Stimulated activated CD4-positive, alpha-beta T cell treated with anti-CD3 and anti-CD28 coated beads, Interleukin-2, amount 100 ng/mL, for 24 hours (primary cell): ENCODE measurements around the gene MYBPC1.

ENCODE experiments used
- DNase-seq, 2 donors: peaks; one replicate each; pipeline ENCODE4 v3.0.0-alpha.2; 2020

The MYBPC1 gene

DNA sequence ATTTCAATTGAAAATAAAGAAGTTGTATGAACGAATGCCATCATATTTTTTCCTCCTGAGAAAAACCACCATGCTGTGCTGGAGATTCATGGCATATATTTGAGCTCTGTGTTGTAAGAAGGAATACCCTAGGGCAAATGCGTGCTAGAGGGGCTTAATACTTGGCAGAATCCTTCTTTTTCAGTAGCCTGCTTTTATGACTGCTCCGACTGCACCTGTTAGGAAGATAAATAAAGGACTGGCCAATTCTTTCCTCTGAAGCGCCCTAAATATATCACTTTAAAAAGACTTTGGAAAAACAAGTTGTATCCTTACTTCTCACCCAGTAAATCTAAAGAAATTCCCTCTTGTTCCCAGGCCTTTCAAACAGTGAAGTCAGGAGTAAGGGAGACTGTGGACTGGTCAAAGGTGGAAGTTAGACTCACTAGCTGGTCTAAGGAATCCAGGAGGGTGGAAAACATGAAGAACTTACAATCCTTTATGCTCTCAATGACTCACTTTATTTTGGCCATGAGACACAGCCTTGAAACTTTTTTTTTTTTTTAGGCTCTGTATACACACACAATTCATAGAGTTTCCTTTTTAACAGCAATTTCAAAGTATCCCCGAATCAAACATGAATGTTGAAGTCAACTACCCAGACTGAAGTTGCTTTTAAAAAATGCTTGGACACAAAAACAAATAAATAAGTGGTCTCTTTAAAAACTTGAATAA, 5.2 kb downstream of the MYBPC1 start:
- no peak for DNase-seq

DNA sequence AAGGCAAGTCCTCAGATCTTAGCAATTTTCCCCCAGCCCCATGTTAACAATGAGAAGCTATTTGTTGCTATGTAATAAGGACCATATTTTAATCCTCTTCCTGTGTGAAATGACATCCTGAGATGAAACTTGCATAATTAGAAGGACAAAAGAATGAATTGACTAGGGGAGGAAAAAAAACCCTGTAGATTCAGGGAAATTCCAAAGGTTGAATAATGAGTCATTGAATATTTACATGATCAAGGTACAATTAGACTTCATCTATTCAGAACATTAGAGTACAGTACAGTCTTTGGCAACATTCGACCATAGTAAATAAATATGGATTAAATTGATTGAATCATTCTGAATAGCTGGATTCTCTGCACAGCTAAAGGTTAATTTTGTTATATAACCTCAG, 9.4 kb downstream of the MYBPC1 start:
- no peak for DNase-seq

DNA sequence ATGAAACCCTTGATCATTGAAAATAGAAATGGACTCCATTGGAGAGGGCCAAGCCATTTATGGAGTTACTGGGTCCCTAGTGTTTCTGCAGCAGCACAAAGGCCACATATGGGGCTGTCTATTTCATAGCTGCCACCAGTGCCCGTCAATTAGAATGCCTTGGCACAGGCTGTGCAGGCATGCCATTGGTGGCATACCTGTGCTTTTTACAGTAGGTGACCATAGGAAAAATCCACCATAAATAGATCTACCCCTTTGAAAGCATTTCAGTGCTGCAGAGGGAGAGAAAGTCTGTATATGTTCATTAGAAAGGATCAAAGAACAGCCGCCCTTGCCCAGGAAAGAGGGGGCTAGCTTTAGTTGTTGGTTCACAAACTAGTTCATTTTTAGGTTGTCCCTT, 13.1 kb downstream of the MYBPC1 start:
- DNase-seq: no peak

DNA sequence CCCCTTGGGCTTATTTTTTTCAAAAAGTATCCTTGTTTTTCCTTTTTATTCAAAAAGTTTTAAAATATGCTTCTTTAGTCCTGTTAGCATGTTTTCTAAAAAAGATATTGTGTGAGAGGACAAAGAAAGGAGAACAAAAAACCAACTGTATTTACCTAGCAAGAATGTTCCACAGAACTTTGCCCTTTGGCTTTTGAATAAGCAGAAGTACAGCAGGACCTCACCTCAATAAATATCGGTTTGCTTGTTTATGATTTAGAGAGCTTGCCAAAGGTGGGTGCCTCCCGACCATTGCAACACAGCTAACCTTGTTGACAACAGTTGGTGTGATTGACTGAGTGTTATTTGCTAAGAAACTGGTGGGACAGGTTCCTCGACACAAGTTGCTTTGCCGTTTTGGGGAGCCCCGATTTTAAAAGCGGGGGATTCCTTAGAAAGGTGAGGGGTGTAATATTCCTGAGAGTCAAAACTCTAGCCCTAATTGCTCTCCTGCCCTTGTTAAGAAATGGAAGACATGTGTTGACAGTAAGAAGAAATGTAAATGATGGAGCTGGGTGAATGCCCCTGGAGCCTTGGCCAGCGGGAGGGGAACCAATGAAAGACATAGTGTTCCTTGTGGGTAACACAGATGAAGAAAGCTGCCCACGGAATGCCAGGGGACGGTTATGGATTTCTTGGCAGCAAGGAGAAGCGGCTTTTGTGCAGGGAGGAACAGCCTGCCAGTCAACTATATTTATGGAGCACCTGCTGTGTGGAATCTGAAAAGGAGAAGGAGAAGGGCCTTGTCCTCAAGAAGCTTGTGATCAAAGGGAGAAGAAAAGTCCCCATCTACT, 13.7 kb downstream of the MYBPC1 start:
- no peak for DNase-seq

DNA sequence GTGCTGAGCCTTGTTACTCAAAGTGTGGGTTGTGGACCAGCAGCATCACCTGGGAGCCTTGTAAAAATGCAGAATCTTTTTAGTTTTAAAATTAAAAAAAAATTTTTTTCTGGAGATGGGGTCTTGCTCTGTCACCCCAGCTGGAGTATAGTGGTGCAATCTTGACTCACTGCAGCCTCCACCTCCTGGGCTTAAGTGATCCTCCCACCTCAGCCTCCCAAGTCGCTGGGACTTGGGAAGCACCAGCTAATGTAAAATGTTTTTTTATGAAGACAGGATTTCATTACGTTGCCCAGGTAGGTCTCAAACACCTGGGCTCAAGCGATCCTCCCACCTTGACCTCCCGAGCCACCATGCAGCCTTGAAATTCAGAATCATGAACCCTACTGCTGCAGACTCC, 14.4 kb downstream of the MYBPC1 start:
- no peak for DNase-seq

DNA sequence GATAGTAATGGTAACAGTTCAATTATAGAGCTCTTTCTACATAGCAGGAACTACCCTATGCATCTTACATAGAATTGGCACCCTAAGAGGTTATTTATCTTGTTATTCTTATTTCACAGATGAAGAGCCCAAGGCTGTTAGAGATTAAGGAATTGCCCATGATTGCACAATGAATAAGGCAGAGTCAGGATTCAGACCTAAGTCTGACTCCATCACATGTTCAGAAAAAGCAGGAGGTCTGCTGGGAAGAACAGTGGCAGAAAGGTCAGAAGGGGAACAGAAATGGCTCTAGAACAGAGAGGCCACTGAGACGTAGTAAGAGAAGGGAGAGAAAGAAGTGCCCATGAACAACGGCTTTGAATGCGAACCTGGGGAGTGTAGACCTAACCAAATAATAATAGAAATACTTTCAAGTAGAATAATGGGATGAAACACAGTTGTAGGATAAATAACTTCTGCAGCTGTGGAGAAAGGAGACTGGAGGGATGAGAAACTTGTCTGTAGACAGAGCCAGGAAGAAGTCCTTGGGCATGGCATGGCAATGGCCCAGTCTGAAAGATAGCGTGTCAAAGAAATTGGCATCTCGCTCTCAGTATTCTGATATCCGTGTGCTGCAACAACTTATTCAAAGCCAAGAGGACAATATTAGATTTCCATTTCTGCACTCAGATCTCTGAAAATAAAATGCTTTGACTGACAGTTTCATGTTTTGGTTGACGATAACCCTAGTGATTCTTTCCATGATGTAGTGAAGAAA, 17.6 kb downstream of the MYBPC1 start:
- no peak for DNase-seq

DNA sequence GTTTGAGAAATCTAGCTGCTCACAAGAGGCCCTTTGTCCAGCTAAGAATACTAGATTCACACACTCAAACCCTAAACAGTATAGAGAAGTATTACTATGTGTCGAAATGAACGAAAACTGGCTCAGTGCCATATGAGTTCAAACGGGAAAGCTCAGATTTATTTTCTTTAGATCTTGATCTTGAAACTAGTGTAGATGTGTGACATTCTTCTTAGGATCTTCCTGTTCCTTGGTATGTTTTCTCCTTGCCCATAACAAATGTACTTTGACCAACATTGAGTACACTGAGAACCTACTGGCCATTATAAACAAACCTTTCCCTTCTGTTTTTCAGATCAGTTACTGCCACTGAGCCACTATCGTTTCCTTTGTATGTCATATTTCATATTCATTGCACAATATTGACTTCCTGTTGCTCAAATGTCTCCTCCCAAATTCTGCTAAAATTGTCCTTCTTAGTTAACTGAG, 21.3 kb downstream of the MYBPC1 start:
- DNase-seq: no peak

DNA sequence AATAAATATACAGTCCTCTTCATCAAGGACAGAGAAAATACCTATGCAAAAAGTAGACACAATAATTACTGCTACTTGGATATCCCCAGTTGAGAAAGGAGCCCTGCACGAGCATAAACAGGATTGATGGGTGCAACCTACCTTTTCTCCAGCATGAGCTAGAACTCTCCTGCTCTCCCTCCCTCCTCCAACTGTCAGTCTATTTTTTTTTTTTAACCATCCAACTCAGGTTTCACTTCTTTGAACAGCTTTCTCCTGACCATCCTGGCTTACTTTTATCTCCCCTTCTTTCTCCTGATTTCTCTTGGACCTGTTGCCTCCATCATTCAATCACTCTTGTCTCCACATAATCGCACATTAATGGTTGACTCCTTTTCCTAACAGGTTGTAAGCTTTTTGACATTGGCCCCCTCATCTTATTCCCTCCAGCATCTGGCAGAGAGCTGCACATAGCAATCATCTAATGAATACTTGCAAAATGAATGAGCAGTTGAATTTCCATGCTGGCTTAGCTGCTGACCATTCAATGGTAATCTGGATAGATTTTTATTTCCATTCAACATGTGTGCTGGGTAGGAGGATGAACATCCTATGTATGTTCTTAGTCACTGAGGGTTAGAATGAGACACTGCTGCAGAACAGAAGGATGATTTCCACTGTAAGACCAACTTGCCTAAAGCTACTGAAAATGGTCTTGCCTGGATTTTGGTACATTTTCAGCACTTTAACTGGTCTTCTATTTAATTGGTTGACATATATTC, 24.4 kb downstream of the MYBPC1 start:
- DNase-seq: no peak

DNA sequence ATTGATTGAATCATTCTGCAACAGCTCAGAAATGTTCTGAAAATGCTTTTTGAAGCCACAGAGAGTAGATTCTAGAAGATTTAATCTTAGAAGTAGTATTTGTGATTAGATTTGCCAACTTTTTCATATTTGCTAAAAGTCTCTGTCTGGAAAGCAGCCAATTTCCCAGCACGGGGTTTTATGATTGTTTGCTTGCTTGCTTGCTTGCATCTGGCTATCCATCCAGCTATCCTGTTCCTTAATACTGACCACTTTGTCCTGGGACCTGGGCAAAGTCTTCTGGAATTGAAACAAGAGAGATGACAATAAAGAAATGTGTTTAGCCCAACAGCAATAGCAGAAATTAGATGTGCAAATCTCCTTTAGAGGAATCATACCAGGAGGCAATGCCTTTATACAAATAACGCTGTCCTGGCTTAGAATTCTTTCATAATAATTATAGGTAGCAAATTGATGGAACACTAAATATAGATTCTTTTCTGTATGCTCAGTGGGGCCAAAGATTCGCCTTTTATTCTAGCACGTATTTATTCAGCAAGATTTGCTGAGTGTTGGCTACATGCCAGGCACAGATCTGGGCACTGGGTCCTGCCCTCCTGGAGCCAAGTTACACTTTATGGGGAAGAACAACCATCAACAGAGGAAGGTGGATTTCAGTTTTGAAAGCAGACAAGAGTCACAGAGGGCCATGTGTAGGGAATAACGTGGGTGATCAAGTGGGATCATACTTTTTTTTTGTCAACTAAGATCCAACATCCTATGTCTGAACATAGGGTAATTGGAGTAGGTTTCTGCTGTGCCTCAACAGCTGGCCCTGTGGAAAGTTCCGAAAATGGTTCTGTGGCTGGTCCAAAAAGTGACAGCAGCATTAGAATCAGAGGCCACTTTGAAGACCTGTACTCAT, 25.3 kb downstream of the MYBPC1 start:
- no peak for DNase-seq

DNA sequence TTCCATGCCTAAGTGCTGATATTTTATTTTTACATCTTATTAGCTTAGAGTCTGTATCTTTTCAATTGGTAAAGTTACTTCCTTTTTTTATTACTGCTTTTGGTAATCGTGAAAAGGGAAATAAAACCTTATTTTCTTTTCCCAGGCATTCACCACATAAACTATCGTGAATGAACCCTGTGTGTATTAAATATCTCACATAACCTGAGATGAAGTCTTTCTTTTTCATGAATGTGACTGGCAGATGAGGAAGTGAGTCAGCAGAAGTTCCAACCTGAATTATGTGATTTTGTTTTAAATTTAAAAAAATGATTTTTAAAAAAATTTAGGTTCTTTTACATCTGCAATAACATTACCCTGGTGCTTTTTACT, 26.0 kb downstream of the MYBPC1 start:
- no peak for DNase-seq

DNA sequence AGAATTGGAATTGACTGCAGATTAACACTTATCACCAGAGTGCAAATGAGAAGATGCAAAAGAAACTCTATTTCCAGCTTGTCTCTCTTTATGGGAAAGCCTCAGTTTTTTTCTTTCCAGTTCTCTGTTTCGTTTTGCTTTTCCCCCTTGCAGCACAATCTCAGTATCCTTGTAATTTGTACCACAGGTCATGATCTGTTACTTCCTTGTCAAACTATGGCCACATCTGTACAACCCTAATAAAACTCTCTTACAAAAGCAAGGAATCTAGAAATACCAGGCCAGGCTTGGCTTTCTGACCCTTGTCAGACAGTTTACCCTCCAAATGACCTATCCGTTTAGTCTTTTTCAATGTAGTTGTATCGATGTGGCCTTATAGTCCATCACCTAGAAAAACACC, 33.9 kb downstream of the MYBPC1 start:
- no peak for DNase-seq

DNA sequence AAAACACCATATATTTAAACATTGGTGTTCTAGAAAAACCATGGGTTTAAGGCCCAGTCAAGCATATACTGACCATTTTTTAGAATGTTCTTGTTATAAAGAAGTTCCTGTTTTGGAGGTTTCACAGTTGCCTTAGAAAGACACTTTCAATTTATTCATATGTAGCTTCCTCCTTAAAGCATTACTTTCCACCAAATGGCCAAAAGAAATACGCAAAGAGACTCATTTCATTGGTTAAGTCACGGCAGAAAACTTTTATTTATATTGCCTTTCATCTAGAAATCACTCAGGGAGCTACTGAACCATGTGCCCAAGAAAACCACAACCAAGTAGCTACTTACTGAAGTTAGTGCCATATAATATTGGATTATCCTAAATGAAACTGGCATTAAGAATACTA, 40.0 kb downstream of the MYBPC1 start:
- no peak for DNase-seq

DNA sequence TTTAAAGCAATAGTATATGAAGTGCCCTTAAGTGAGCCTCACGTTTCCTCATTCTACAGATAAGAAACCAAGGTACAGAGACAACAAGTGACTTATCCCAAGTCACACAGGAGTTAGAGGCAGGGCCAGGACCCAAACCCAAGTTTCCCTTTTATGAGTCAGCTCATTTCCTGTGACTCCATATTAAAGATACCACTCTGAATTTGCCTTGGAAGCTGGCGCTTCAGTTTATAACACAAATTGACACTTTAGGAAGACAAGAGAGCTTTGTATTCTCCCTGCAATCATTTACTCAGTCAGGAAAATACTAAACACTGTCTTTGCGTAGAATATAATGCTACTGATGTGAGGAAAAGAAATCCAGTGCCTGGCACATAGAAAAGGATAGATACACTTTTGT, 43.2 kb downstream of the MYBPC1 start:
- DNase-seq: no peak

DNA sequence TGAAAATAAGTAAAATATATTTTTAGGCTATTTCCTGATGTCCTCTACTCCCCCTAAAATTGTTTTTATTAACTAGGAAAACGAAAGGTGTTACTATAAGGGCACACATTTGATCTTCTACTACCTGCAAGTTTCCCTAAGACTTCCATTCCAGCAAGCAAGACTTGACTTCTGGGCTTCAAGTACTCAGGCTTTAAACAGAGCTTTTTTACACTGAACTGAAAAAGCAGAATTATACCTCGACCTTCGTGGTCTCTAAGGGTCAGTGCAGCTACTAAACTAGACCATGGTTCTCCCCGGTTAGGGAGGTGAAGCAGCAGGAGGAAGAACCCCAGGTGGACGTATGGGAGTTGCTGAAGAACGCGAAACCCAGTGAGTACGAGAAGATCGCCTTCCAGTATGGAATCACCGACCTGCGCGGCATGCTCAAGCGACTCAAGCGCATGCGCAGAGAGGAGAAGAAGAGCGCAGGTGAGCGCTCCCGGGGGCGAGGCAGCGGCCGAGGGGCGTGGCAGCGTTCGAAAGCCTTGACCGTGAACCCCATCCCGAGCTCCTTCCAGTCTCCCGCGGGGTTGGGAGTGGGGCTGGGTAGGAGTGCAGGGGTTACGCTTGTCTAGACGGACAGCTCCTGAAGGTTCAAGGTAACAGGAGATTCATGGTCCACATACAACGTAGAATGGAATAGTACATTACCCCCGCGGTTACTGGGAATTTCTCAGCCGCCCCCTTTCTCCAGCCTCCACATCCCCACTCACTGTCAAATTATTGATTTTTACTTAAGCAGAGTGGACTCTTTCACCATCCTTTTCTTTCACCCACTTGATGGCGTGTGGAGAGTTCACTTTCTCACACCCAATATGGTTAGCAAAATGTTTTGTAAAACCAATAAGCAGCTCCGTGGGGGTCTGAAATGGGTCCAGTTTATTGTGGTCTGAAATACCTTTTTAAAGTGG, 47.6 kb downstream of the MYBPC1 start:
- peak in 1 of 2 donors; percentile 19 for DNase-seq

DNA sequence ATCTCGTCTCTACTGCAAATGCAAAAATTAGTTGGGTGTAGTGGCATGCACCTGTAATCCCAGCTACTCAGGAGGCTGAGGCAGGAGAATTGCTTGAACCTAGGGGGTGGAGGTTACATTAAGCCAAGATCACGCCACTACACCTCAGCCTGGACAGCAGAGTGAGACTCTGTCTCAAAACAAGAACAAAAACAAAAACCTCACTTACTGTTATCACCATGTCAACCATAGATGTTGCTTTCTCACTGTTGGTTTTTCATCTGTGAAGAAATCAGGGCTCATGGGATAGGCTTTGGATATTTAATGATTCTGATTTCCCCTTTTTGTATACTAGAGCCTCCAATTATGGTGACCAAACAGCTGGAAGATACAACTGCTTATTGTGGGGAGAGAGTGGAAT, 52.9 kb downstream of the MYBPC1 start:
- DNase-seq: no peak

DNA sequence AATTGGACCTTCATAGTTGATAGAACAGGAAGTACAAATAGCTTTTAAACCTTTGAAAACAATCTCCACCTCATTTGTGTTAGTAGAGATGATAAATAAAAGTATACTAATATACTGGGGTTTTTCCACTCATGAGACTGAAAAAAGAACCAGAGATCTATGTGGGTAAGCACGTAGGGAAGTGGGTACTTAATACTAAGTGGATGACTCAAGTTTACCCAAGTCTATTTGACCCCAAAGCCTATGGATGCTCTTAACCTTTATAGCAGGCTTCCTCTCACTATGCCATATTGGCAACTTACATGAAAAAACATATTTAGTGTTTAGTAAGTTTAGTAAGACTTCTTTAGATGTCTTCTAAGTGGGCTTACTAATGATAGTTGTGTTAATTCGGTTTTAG, 53.4 kb downstream of the MYBPC1 start:
- DNase-seq: no peak

DNA sequence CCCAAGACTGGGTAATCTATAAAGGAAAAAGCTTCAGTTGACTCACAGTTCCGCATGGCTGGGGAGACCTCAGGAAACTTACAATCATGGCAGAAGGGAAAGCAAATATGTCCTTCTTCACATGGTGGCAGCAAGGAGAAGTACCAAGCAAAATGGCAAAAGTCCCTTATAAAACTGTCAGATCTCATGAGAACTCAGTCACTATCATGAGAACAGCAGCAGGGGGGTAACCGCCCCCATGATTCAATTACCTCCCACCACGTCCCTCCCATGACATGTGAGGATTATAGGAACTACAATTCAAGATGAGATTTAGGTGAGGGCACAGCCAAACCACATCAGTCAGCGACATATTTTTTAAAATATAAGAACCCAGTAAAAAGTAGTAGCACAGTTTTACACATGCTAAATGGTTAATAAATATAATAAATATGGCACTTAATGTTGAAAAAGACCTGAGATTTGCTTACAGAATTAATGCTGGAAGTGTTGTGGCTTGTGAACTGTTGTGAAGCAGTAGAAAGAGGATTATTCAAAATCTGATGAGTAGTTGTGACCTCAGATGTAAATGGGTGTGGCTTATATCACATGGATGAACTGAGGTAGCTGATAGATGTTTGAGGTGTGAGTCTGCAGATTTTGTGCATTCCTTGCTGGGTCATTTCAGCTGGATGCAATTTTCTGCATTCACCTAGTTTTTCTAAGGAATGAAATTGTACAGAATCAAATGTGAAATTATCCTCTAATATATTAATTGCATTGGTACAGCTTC, 55.8 kb downstream of the MYBPC1 start:
- DNase-seq: no peak

DNA sequence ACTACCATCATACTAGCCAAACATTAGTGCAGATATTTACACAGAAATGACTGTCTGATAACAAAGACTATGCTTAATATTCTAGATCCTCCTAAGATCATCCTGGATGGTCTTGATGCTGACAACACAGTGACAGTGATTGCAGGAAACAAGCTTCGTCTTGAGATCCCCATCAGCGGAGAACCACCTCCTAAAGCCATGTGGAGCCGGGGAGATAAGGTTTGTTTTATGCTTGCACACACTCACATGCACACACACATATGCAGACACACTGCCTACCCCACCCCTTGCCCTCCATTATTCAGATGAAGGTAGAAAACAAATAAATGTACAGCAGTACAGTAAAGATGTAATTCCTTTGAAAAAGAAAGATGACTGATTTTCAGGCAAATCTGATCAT, 58.3 kb downstream of the MYBPC1 start:
- no peak for DNase-seq

DNA sequence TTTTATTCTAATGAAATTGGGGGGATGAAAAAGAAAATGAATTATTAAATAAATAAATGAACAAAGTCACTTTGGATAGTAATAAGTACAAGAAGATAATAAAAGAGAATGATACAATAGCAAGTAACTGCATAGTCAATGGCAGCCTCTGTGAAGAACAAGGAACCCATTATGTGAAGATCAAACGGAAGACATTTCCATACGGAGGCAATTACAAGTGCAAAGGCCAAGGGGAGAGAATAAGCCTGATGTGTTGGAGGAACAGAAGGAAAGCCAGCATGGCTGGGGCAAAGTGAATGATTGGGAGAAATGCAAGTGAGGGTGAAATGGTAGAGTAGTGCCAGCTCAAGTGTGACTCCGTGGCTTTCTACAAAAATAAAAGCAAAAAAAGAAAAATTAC, 58.7 kb downstream of the MYBPC1 start:
- DNase-seq: no peak

DNA sequence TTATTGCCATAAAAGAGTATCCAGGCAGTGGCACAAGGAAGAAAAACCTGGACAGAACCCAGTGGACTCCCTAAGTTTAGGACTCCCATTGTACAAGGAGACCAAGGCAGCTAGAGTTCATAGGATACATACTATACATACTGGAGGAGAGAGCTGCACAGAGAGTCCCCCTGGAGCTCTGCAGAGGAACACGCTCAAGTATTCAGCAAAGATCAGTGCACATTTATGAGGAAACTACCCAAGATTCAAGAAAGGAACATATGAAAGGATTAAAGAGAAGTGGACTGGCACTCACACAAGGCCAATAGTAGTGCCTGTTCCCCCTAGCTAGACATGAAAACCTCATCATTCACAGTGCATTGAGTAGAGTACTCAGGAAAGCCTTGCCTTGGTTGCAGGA, 59.7 kb downstream of the MYBPC1 start:
- no peak for DNase-seq
